ENCODE data around the gene MYO3B. TPM values are rescaled to one million over a fixed set of nuclear protein-coding genes. Genes with fewer than 3 reads are reported as not detected.

The MYO3B gene
- total and polyA plus RNA-seq, 2 of the 8 experiments (the other 6 are each of a cell fraction or from before 2014, with no cell fraction given) = 0.17 to 0.19 TPM

DNA sequence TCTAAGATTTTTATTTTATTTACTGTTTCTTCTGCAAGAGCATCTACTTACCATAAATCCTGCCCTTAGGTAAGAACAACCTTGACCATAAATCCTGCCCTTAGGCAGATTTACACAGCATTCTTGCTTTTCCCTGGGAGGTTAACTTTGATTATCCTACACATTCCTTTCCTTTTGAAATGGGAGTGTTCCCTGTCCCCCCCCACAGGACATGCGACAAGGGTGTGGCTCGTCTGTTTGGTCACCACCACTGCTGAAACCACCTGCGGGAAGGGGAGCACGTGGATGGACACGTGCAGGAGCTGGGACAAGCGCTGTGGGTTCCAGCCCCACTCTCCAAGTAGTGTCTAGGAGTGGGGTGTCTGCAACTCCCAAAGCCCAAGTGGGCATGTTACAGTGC lies 297.9 kb downstream of the MYO3B start (continued):
- TF ChIP-seq, protein P1, sequence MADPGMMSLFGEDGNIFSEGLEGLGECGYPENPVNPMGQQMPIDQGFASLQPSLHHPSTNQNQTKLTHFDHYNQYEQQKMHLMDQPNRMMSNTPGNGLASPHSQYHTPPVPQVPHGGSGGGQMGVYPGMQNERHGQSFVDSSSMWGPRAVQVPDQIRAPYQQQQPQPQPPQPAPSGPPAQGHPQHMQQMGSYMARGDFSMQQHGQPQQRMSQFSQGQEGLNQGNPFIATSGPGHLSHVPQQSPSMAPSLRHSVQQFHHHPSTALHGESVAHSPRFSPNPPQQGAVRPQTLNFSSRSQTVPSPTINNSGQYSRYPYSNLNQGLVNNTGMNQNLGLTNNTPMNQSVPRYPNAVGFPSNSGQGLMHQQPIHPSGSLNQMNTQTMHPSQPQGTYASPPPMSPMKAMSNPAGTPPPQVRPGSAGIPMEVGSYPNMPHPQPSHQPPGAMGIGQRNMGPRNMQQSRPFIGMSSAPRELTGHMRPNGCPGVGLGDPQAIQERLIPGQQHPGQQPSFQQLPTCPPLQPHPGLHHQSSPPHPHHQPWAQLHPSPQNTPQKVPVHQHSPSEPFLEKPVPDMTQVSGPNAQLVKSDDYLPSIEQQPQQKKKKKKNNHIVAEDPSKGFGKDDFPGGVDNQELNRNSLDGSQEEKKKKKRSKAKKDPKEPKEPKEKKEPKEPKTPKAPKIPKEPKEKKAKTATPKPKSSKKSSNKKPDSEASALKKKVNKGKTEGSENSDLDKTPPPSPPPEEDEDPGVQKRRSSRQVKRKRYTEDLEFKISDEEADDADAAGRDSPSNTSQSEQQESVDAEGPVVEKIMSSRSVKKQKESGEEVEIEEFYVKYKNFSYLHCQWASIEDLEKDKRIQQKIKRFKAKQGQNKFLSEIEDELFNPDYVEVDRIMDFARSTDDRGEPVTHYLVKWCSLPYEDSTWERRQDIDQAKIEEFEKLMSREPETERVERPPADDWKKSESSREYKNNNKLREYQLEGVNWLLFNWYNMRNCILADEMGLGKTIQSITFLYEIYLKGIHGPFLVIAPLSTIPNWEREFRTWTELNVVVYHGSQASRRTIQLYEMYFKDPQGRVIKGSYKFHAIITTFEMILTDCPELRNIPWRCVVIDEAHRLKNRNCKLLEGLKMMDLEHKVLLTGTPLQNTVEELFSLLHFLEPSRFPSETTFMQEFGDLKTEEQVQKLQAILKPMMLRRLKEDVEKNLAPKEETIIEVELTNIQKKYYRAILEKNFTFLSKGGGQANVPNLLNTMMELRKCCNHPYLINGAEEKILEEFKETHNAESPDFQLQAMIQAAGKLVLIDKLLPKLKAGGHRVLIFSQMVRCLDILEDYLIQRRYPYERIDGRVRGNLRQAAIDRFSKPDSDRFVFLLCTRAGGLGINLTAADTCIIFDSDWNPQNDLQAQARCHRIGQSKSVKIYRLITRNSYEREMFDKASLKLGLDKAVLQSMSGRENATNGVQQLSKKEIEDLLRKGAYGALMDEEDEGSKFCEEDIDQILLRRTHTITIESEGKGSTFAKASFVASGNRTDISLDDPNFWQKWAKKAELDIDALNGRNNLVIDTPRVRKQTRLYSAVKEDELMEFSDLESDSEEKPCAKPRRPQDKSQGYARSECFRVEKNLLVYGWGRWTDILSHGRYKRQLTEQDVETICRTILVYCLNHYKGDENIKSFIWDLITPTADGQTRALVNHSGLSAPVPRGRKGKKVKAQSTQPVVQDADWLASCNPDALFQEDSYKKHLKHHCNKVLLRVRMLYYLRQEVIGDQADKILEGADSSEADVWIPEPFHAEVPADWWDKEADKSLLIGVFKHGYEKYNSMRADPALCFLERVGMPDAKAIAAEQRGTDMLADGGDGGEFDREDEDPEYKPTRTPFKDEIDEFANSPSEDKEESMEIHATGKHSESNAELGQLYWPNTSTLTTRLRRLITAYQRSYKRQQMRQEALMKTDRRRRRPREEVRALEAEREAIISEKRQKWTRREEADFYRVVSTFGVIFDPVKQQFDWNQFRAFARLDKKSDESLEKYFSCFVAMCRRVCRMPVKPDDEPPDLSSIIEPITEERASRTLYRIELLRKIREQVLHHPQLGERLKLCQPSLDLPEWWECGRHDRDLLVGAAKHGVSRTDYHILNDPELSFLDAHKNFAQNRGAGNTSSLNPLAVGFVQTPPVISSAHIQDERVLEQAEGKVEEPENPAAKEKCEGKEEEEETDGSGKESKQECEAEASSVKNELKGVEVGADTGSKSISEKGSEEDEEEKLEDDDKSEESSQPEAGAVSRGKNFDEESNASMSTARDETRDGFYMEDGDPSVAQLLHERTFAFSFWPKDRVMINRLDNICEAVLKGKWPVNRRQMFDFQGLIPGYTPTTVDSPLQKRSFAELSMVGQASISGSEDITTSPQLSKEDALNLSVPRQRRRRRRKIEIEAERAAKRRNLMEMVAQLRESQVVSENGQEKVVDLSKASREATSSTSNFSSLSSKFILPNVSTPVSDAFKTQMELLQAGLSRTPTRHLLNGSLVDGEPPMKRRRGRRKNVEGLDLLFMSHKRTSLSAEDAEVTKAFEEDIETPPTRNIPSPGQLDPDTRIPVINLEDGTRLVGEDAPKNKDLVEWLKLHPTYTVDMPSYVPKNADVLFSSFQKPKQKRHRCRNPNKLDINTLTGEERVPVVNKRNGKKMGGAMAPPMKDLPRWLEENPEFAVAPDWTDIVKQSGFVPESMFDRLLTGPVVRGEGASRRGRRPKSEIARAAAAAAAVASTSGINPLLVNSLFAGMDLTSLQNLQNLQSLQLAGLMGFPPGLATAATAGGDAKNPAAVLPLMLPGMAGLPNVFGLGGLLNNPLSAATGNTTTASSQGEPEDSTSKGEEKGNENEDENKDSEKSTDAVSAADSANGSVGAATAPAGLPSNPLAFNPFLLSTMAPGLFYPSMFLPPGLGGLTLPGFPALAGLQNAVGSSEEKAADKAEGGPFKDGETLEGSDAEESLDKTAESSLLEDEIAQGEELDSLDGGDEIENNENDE (IDR thresholded peaks at IDR 0.05; ENCODE audit: insufficient replicate concordance, low read length) = no peak
- TF ChIP-seq POU5F1 (IDR thresholded peaks at IDR 0.05; ENCODE audit: low read depth, low read length) = no peak
